NCI-H345 treated with DMSO at 0.1 percent for 48 hours (cell line): ENCODE data around the gene TMEM74B.
"Not testable (repeated sequence)": the region's sequence is repeated elsewhere in the genome, so short reads cannot be mapped to it uniquely, and the experiment has no call there.

Experiments
- DNase-seq: peaks from one replicate; lab custom pipeline; 2025; ENCODE audit not compliant: unreplicated experiment; lab: John Stamatoyannopoulos, UW

The TMEM74B gene

DNA sequence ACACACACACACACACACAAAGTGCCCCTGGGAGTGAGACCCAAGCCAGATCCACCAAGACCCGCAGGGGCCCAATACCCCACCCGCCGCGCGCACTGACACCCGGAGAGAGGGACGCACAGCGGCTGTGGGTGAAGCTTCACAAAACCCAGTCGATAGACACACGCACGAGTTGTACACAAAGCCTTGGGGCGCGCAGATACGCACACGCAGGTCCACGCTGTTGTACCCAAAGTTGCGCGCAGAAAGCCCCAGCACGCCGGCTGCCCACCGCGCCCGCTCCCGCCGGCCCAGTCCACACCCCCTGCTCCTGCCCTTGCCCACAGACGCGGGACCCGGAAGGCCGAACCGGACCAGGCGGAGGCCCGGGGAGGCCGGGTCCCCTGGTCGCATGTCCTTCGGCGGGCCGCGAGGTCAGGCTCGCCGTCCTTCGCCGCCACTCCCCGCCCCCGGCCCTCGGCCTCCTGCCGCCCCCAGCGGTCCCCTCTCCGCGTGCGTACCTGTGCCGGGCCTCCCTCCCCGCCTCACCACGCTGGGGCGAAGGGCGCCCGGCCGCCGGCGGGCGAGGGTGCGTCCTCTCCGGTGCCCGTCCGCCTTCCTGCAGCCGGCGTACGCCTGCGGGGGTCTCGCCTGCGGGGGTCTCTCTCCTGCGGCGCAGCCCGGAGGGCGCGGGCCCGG is at the start of gene TMEM74B:
TMEM74B (minus strand) TSS at position 344 of the 678 bp plus-strand sequence. CDS start 1,180 bp downstream, outside the sequence.
- no peak for DNase-seq

DNA sequence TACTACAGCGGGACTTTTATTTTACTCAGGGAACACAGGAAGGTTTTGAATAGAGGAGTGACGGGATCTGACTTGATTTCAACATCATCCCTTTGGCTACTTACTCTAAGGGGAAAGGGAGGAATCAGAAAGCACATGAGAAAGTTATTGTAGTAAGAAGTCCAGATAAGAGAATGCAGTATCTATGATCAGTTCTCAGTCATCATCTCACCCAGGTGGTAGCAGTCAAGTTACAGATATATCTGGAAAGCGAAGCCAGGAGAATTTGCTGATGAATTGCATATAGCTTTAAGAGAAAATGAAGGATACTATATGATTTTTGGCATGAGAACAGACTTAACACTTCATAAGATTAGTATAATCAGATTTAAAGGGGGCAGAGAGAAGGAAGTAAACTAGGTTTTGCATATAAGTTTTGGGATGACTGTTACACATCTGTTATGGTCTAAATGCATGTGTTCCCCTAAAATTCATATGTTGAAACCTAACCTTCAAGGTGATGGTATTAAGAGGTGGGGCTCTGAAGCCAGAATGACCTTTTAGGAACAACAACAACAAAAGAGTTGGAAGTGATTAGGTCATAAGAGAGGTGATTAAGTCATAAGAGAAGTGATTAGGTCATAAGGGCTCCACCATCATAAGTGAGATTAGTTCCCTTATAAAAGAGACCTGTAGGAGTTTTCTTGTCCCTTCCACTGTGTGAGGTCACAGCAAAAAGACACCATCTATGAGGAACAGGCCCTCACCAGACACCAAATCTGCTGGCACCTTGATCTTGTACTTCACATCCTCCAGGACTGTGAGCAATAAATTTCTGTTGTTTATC is 47.7 kb upstream of the TMEM74B start:
- no peak for DNase-seq

DNA sequence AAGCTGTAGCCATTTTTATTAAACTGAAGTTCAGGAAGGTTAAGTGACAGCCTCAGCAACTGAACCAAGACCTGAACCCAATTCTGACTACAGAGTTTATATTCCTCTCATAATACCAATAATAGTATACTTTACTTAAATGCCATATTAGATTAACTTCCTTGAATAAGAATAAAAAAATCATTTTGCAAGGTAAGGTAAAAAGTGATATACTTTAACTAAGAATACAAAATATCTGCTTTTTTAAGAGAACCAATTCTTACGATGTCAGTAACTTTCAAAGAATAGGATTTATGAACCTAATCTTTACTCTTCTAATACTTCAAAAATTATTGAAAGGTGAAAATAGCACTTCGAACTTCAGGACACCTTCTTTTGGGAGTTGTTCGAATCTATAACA is 44.8 kb upstream of the TMEM74B start:
- DNase-seq = no peak

- no peak for DNase-seq
Observed at GRCh38 chr20:1225783-1226654, 41.2 kb upstream of the TMEM74B start, which contains the start of gene RAD21L1. Gene RAD21L1, plus strand, starts transcription at chr20:1226044. Its CDS starts 2,410 bp downstream, at chr20:1228454.

- peak; percentile 64 for DNase-seq
Observed at GRCh38 chr20:1225263-1225782, 40.5 kb upstream of the TMEM74B start.

DNA sequence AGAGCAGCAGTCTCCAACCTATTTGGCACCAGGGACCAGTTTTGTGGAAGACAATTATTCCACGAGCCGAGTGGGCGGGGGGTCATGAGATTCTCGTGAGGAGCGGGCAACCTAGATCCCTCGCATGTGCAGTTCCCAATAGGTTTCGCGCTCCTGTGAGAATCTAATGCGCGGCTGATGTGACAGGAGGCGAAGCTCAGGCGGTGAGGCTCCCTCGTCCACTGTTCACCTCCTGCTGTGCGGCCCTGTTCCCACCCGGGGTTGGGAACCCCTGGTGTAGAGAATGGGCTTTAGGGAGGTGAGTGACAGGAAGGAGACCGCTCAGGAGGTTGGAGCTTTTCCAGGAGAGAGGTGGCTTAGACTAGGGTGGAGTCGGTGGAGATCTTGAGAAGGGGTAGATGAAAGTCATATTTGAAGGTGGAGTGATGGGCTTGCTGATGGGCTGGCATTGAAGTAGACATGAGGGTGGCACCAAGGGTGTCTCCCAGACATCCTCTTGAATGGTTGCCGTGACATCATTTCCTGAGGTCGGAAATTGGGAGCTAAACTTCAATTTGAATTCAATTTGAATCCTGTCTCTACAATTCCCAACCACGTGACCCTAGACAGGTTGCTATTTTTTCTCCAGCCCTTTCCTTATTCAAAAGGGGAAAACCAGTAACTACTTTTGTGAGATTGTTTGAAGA is 39.6 kb upstream of the TMEM74B start:
- no peak for DNase-seq

DNA sequence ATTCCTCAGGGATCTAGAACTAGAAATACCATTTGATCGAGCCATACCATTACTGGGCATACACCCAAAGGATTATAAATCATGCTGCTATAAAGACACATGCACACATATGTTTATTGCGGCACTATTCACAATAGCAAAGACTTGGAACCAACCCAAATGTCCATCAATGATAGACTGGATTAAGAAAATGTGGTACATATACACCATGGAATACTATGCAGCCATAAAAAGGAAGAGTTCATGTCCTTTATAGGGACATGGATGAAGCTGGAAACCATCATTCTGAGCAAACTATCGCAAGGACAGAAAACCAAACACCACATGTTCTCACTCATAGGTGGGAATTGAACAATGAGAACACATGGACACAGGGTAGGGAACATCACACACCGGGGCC is 38.0 kb upstream of the TMEM74B start:
- DNase-seq = not testable (repeated sequence)

GRCh38 chr20:1216527-1217427 is 32.0 kb upstream of the TMEM74B start:
- not testable (repeated sequence) for DNase-seq

DNA sequence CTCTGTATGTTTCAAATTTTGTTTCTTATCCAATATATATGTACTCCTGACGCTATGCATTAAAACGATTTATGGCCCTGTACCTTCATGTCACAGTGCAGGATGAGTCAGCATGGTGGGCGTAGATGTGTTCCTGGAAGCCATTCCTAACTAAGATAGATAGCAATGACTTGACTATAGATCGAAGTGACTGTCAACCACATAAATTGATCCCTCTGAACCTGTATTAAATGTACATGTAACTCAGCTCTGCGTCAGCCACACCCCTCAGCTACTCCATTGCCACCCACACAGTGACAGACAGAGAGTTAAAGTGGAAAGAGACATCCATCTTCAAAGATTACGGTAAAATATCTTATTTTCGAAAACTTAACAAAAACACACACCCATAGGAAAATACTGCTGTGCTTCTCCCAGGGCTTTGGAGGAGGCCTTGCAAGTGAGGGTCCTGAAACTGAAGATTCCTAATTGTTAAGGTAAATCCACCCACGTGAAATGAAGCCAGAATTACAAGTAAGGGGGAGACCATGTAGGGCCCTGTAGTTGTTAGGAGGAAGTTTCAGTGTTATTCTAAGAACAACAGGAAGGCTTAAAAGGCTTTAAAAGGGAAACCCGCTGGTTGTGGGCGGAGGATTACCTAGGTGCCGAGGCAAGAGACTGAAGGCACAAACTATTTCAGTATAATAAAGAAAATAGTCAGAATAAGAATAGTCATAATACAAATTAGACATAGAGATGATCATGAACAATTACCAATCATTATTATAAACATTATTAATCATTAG is 30.8 kb upstream of the TMEM74B start:
- no peak for DNase-seq

DNA sequence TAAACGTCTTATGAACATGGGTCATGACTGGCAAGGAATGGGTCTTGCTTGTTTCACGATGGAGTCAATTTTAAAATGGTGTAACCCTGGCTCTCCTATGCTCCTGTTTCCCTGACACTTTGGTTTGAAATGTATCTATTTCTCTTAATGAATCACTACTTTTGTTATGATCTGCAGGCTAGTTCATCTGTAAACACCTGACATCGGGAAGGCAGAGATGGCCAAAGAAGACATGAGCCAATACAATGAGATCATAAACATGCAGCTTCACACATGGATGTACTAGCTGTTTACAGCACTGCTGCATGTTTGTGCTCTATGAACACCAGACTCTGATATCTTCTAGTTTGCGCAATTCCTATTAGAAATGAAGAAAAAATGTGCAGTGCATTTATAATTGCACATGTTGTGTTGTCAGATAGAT is 30.1 kb upstream of the TMEM74B start:
- no peak for DNase-seq

- DNase-seq = peak; percentile 73
Observed at GRCh38 chr20:1212607-1213396, 28.0 kb upstream of the TMEM74B start.

DNA sequence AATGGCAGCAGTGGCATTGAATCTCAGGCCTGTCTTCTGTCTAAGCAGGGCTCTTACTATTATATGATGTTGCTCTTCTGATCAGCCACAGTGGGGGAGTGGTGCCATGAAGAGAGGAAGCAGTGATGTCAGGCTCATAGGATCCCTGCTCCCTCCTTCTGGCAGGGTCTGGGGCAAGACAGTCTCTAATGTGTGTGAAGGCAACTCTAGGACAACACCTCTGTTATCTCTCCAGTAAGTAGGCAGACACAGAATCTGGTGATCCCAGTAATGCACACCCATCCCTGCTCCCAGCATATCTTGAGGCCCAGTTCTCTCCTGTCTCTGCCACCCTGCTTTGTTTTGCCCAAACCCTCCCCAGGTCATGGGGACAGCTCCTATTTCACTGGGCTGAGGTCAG is 27.2 kb upstream of the TMEM74B start:
- DNase-seq = no peak

GRCh38 chr20:1210501-1210900 is 25.7 kb upstream of the TMEM74B start:
- DNase-seq = no peak

- DNase-seq = no peak
Observed at GRCh38 chr20:1209447-1210387, 24.9 kb upstream of the TMEM74B start.

DNA sequence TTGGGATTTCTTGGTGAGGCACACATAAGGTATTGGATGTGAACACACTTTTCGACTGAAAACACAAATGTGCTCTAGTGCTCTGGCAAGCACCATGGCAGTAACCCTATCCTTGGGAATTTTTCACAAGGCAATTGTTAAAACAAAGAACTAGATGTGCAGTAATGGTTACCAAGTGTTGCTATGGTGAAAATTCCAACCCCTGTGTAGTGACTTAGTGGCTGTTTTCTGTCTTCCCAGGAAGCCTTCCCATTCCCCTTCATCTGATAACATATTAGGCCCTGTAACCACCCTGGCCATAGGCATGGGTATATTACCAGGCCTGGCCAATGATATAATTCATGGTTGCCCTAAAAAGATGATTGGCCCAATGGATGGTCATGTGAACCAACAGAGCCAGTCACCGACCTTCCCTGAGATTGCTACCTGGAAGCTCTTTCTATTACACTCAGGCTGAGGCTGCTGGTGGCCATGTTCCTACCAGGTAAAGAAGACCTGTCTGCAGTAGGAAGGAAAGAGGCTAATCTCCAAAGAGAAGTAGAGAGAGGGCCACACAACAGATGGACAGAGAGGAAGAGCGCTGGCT is 22.6 kb upstream of the TMEM74B start:
- DNase-seq = no peak

- DNase-seq = no peak
Observed at GRCh38 chr20:1206366-1207148, 21.8 kb upstream of the TMEM74B start.
